ENCODE results near the gene TRIO.

- TF ChIP-seq RB1 (IDR thresholded peaks at IDR 0.05; ENCODE audit: borderline replicate concordance), result no peak
- no peak for TF ChIP-seq MAX (IDR thresholded peaks at IDR 0.05; ENCODE audit: low read depth, low read length)
- TF ChIP-seq CTCF (IDR thresholded peaks at IDR 0.05 in 2 of 3, conservative IDR thresholded peaks at IDR 0.05 in 1 of 3; ENCODE audit: control insufficient read depth in 2 of 3, extremely low read depth in 1 of 3, insufficient read depth in 1 of 3, low read depth in 3 of 3, low read length in 3 of 3), result no peak
- no peak for TF ChIP-seq EZH2 (IDR thresholded peaks at IDR 0.05; ENCODE audit: borderline replicate concordance, control insufficient read depth, low read depth, low read length)
Measured at GRCh38 chr5:14177634-14178033, 34.5 kb downstream of the TRIO start.
